DOHH2 (cell line): ENCODE results near the gene MRPL44.
"Not testable (repeated sequence)": the region's sequence is repeated elsewhere in the genome, so short reads cannot be mapped to it uniquely, and the experiment has no call there.

Experiments used
- H3F3A ChIP-seq: fragments of 200-600 bp; sonication (generic), shearing (Covaris generic); 2 replicates; pipeline ENCODE4 v1.6.0; 2016; ENCODE audit warnings: antibody characterized with exemption, mild to moderate bottlenecking; ENCODE audit not compliant: control insufficient read depth, insufficient read depth
- H3K27ac ChIP-seq: fragments of 200-600 bp; sonication (generic); 2 replicates; pipeline ENCODE4 v1.5.1; 2014; ENCODE audit warnings: low read depth, mild to moderate bottlenecking, low read length, moderate library complexity
- H3K27me3 ChIP-seq: fragments of 200-600 bp; sonication (generic); 2 replicates; pipeline ENCODE4 v1.6.1; 2014; ENCODE audit warnings: mild to moderate bottlenecking, low read length, mixed read lengths; ENCODE audit not compliant: control insufficient read depth
- H3K36me3 ChIP-seq: fragments of 200-600 bp; sonication (generic); 2 replicates; pipeline ENCODE4 v1.6.1; 2014; ENCODE audit warnings: mild to moderate bottlenecking, low read length, moderate library complexity, mixed read lengths; ENCODE audit not compliant: control insufficient read depth
- H3K4me1 ChIP-seq: fragments of 200-600 bp; sonication (generic); 2 replicates; pipeline ENCODE4 v1.6.1; 2014; ENCODE audit warnings: mild to moderate bottlenecking, low read length, mixed read lengths; ENCODE audit not compliant: control insufficient read depth
- H3K4me2 ChIP-seq: fragments of 200-600 bp; sonication (generic); 2 replicates; pipeline ENCODE4 v1.6.0; 2014; ENCODE audit warnings: mild to moderate bottlenecking, low read length, moderate library complexity
- H3K4me3 ChIP-seq: fragments of 200-600 bp; sonication (generic); 2 replicates; pipeline ENCODE4 v1.5.1; 2014; ENCODE audit warnings: mild to moderate bottlenecking, low read length, mixed read lengths
- H3K79me2 ChIP-seq: fragments of 200-600 bp; sonication (generic); 2 replicates; pipeline ENCODE4 v1.6.1; 2014; ENCODE audit warnings: mild to moderate bottlenecking, low read length, mixed read lengths; ENCODE audit not compliant: control insufficient read depth
- H3K9me2 ChIP-seq: fragments of 200-600 bp; sonication (generic); replicated peaks from 2 replicates; pipeline ENCODE4 v1.6.1; 2014; ENCODE audit warnings: mild to moderate bottlenecking, low read length, mixed read lengths; ENCODE audit not compliant: control insufficient read depth
- H3K9me3 ChIP-seq: fragments of 200-600 bp; sonication (generic); 2 replicates; pipeline ENCODE4 v1.6.1; 2014; ENCODE audit warnings: antibody characterized with exemption, low read length, mixed read lengths; ENCODE audit not compliant: control insufficient read depth, insufficient read depth
- H4K20me1 ChIP-seq: fragments of 200-600 bp; sonication (generic); 2 replicates; pipeline ENCODE4 v1.6.0; 2014; ENCODE audit warnings: low read depth, mild to moderate bottlenecking, antibody characterized with exemption, low read length, moderate library complexity; ENCODE audit not compliant: control insufficient read depth, insufficient read depth
- CTCF ChIP-seq: fragments of 200-600 bp; sonication (generic); IDR thresholded peaks from one replicate; pipeline ENCODE4 v1.5.1; 2014; ENCODE audit warnings: antibody characterized with exemption, mild to moderate bottlenecking, low read depth, low read length; ENCODE audit not compliant: poor library complexity, severe bottlenecking
- EZH2phosphoT487 ChIP-seq: fragments of 200-600 bp; sonication (generic); IDR thresholded peaks from 2 replicates; pipeline ENCODE4 v1.6.1; 2017; ENCODE audit warnings: borderline replicate concordance, mild to moderate bottlenecking, antibody characterized with exemption, low read length, moderate library complexity, mixed read lengths

The MRPL44 gene

GRCh38 chr2:223999862-224000261, 42.6 kb downstream of the MRPL44 start:
- Histone ChIP-seq H3K4me2 (no peak overlapping the region), H3K27me3 (no peaks in the 10 kb centered on the region; the same call in 1 of the 2 replicates), H3K36me3 (no peaks in the 10 kb centered on the region), H3K79me2 (no peaks in the 10 kb centered on the region), H3K9me2 (no peaks in the 10 kb centered on the region), H3K27ac (no peak overlapping the region), H3K4me1 (no peaks in the 10 kb centered on the region), H3K9me3 (no peaks in the 10 kb centered on the region), H4K20me1 (no peaks in the 10 kb centered on the region), H3F3A (no peaks in the 10 kb centered on the region), H3K4me3 (no peak overlapping the region)
- no peak for TF ChIP-seq CTCF
- no peak for TF ChIP-seq EZH2phosphoT487

GRCh38 chr2:224000662-224001061, 43.4 kb downstream of the MRPL44 start:
- not testable (repeated sequence) for H3K36me3 ChIP-seq, H3K27ac ChIP-seq, H3K4me1 ChIP-seq, H4K20me1 ChIP-seq, H3K4me2 ChIP-seq, H3K4me3 ChIP-seq, H3F3A ChIP-seq, H3K9me3 ChIP-seq, H3K27me3 ChIP-seq, H3K79me2 ChIP-seq, H3K9me2 ChIP-seq

- no peaks in the 10 kb centered on the region for H3K4me1 ChIP-seq
- H3F3A ChIP-seq: no peaks in the 10 kb centered on the region
- TF ChIP-seq EZH2phosphoT487: no peak
- TF ChIP-seq CTCF: no peak
- no peaks in the 10 kb centered on the region for H3K9me3 ChIP-seq
- H3K9me2 ChIP-seq: no peaks in the 10 kb centered on the region
- H3K27ac ChIP-seq: no peak overlapping the region
- H4K20me1 ChIP-seq: no peaks in the 10 kb centered on the region
- no peaks in the 10 kb centered on the region for H3K79me2 ChIP-seq
- H3K36me3 ChIP-seq: no peaks in the 10 kb centered on the region
- H3K4me3 ChIP-seq: no peak overlapping the region
- H3K27me3 ChIP-seq: peaks cover 2% of the 10 kb centered on the region; the same call in 1 of the 2 replicates
- no peak overlapping the region for H3K4me2 ChIP-seq
These were observed 46.9 kb downstream of the MRPL44 start for GRCh38 chr2:224004105-224004695.

GRCh38 chr2:224008702-224009261, 51.5 kb downstream of the MRPL44 start:
- Histone ChIP-seq H3F3A (no peaks in the 10 kb centered on the region), H3K27me3 (peaks cover 2% of the 10 kb centered on the region; the same call in 1 of the 2 replicates), H3K79me2 (no peaks in the 10 kb centered on the region), H3K4me2 (no peak overlapping the region), H3K27ac (no peak overlapping the region), H4K20me1 (no peaks in the 10 kb centered on the region), H3K4me1 (no peaks in the 10 kb centered on the region), H3K4me3 (no peak overlapping the region), H3K9me3 (no peaks in the 10 kb centered on the region), H3K9me2 (no peaks in the 10 kb centered on the region), H3K36me3 (no peaks in the 10 kb centered on the region)
- TF ChIP-seq EZH2phosphoT487 (no peak), CTCF (no peak)
